Heart left ventricle (tissue), 16 donors: ENCODE data around the gene UNC45A. TPM values are rescaled to one million over a fixed set of nuclear protein-coding genes. Genes with fewer than 3 reads are reported as not detected.

Experiments
- ATAC-seq, 4 donors: fragments of 200-7000 bp; cut with Tn5 transposase; one replicate each; pipeline ENCODE4 v1.9.1; 2020 to 2022; ENCODE audit warnings: moderate library complexity in 4 of 4, mild to moderate bottlenecking in 3 of 4, moderate number of reproducible peaks in 1 of 4
- DNase-seq, 5 donors: peaks; one replicate each; pipeline ENCODE4 v3.0.0-alpha.2; 2020
- H3K27ac ChIP-seq, 12 donors: fragments of 200-600 bp; sonication (generic) in 4 of 12; one replicate each; pipeline versions ENCODE4 v1.5.0 to v1.8.0; 2016 to 2022; ENCODE audit warnings: mild to moderate bottlenecking in 2 of 12
- H3K27me3 ChIP-seq, 9 donors: fragments of 200-600 bp; sonication (generic) in 2 of 9; one replicate each; pipeline versions ENCODE4 v1.5.1 to v1.8.0; 2016 to 2022; ENCODE audit warnings: mild to moderate bottlenecking in 3 of 9
- H3K36me3 ChIP-seq, 9 donors: fragments of 200-600 bp; sonication (generic) in 2 of 9; one replicate each; pipeline versions ENCODE4 v1.5.0 to v1.8.0; 2018 to 2022; ENCODE audit warnings: mild to moderate bottlenecking in 2 of 9
- H3K4me1 ChIP-seq, 12 donors: fragments of 200-600 bp; sonication (generic) in 4 of 12; one replicate each; pipeline versions ENCODE4 v1.5.0 to v1.8.0; 2016 to 2022; ENCODE audit warnings: mild to moderate bottlenecking in 3 of 12
- H3K4me3 ChIP-seq, 12 donors: fragments of 200-600 bp; sonication (generic) in 4 of 12; one replicate each; pipeline versions ENCODE4 v1.5.0 to v1.8.0; 2017 to 2022; ENCODE audit warnings: mild to moderate bottlenecking in 9 of 12, moderate library complexity in 4 of 12
- H3K9me3 ChIP-seq, 12 donors: fragments of 200-600 bp; sonication (generic) in 4 of 12; one replicate each; pipeline versions ENCODE4 v1.5.0 to v1.8.0; 2016 to 2022; ENCODE audit warnings: mild to moderate bottlenecking in 1 of 12
- POLR2A ChIP-seq, 2 donors: fragments of 450-650 bp; IDR thresholded peaks; one replicate each; pipeline ENCODE4 v1.6.1; 2017; ENCODE audit warnings: antibody characterized with exemption in 2 of 2, mild to moderate bottlenecking in 2 of 2, moderate library complexity in 2 of 2
- WGBS, 4 donors: extraction: QIAGEN DNeasy Blood & Tissue Kit in 2 of 4; methylation state at CpG; one replicate each; pipeline versions ENCODE4 v1.1.5 to v1.1.7; 2013 to 2018; 5-methylcytosine and 5-hydroxymethylcytosine counted together
- intact Hi-C, 10 donors: fragments of 100-400 bp; cut with DNase I; formaldehyde crosslinking; loops; one replicate each; pipeline versions ENCODE4 v1.11.1 to v1.14.2; 2022
- polyA plus RNA-seq, 2 donors: library from polyadenylated mRNA; stranded (reverse); fragments of 200-250 nt; gene quantifications; one replicate each; pipeline ENCODE4 v1.2.3, GENCODE V29; 2013
- total RNA-seq, 9 donors: library from RNA; depleted of rRNA in 2 of 9; stranded (reverse); fragments of >200 nt in 2 of 9; fragmentation: NEBNext Ultra II Directional in 3 of 9; extraction: Animal tissue kit (Norgen Biotek cat#: 25700) in 3 of 9; gene quantifications; one replicate each; pipeline versions ENCODE4 v1.1.0 to v1.2.4, GENCODE V29; 2016 to 2023
- TF ChIP-seq, protein P1 (sequence below), 12 donors: fragments of 200-600 bp; sonication (generic) in 4 of 12; IDR thresholded peaks; one replicate each; pipeline versions ENCODE4 v1.5.0 to v1.8.0; 2018 to 2022; ENCODE audit warnings: antibody characterized with exemption in 12 of 12, mild to moderate bottlenecking in 5 of 12
- donor health status: ischemic (EF 13 %, LVEDD 7.1; RV severe dilation, severe dysfunction).
- donor health status: healthy with polysubstance abuse.
- donor health status: DM: no; HTN: yes; CAD: no.
- donor health status: DM: no; HTN: no; CAD: no.
- donor health status: ischemic (EF 25% LVEDD 6.9; RV normal size, moderate dysfunction).
- donor health status: ischemic (EF 25% LVEDD 5.7; RV mildly dilated, moderate dysfunction).
- donor health status: healthy.
- donor health status: DM: yes; HTN: yes; CAD: no.
- donor health status: ischemic (EF 35%, LVEDD 5.7; RV mildly dilated, moderate dysfunction).
- donor health status: nonischemic (EF 11% LVEDD 7.7; RV severe dilation, severe dysfunction).
- donor health status: DM: yes; HTN: yes; CAD: no.
- donor health status: PGD.
- donor health status: ischemic (EF 29% LVEDD 5.4; RV normal size, mild dysfunction).
- donor health status: nonischemic (EF 23%, LVEDD 6.1; RV moderate dilation, normal function).

UNC45A gene
- total and polyA plus RNA-seq, 11 donors: 12.0 to 34.0 (median 21.9) TPM

DNA sequence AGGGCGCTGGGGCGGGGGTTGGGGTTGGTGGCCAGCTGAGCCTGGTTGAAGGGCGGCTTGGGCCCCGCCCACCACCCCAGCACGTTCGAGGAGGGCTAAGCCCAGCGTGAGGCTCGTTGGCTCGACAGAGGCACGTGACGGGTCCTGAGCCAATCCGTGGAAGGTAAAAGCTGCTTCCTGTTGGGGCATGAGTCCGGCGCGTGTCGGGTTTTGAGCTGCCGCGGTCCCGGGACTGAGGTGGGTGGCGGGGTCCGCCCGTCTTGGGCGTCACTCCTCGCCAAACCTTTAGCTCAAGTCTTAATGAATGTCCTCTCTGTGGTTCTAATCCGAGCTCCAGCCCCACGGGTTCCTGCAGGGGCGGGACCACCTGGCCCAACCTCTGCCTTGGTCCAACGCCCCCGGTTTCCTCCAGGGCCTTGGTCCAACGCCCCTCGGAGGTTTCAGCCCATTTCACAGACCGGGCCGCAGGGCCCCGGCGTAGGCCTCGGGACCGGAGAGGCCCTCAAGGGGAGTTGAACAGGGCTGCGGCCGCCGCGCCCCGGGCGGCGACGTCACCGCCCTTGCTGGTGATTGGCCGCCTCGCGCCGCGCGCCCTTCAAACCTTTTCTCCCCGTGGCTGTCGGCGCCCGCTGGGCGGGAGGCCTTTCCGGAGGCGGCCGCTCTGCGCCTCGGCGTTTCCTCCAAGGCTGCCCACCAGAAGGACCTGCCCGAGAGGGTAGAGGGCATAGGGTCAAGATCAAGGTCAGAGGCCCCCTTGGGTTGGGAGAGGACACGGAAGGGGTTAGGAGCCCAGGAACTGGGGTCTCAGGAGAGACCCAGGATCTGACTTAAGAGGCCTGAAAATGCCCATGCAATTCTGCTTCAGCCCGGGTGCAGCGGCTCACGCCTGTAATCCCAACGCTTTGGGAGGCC is 19.9 kb downstream of the UNC45A start, which contains the start of gene RCCD1:
Gene RCCD1, plus strand, starts transcription at position 173 of the 912 bp plus-strand sequence. CDS start 1,851 bp downstream, outside the sequence.
- ATAC-seq: peak; percentile 93 to 97 (median 94)
- WGBS, 4 donors: 2 to 10% (median 3%) methylated on average over 26 to 69 of the region's 69 CpGs

DNA sequence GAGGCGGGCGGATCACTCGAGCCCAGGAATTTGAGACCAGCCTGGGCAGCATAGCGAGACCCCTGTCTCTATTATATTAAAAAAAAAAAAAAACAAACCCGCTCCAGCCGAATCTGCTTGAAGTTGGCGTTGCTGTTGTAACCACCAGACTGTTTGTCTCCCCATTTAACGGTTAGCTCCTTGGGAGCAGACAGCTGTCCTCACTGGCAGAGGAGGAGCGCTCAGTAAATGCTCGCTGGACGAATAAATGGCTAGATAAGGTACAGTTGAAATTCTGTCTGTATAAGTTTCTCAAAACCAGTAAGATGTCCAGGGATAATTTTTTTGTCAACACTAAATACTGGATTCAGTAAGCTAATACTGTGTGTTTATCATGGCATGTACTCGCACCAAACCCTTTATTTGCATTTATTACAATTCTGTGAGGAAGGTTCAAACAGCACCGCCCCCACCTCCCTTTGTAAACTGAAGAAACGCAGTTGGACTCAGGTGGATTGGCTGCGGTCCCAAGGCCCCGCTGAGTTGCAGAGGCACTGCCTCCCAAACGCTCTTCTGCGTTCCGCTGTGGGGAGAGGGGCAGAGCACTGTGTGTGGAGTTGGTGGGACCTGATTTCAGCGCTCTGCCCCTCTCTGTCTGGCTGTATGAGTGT is 20.7 kb downstream of the UNC45A start:
- H3K9me3 ChIP-seq: no peaks in the 10 kb centered on the region
- TF ChIP-seq, protein P1, sequence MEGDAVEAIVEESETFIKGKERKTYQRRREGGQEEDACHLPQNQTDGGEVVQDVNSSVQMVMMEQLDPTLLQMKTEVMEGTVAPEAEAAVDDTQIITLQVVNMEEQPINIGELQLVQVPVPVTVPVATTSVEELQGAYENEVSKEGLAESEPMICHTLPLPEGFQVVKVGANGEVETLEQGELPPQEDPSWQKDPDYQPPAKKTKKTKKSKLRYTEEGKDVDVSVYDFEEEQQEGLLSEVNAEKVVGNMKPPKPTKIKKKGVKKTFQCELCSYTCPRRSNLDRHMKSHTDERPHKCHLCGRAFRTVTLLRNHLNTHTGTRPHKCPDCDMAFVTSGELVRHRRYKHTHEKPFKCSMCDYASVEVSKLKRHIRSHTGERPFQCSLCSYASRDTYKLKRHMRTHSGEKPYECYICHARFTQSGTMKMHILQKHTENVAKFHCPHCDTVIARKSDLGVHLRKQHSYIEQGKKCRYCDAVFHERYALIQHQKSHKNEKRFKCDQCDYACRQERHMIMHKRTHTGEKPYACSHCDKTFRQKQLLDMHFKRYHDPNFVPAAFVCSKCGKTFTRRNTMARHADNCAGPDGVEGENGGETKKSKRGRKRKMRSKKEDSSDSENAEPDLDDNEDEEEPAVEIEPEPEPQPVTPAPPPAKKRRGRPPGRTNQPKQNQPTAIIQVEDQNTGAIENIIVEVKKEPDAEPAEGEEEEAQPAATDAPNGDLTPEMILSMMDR (IDR thresholded peaks at IDR 0.05): no peak
- no peak for TF ChIP-seq POLR2A (IDR thresholded peaks at IDR 0.05)
- no peak for ATAC-seq
- H3K4me1 ChIP-seq: peaks cover 0 to 51% (median 29%) of the 10 kb centered on the region in 12 donors
- no peak for DNase-seq
- 73 to 84% (median 78%) methylated on average over 19 to 20 of the region's 20 CpGs for WGBS, 4 donors
- peak overlapping the region in 9 of 12 donors; percentile 38 to 96 (median 94) for H3K4me3 ChIP-seq
- peaks cover 0 to 43% (median 33%) of the 10 kb centered on the region in 9 donors for H3K36me3 ChIP-seq
- no peaks in the 10 kb centered on the region for H3K27me3 ChIP-seq
- intact Hi-C loops: loop anchor here (1.0 to 10.0 kb wide), 13 partner anchors 37 to 317 kb away; partner anchors contain the start of genes PRC1 (in 2 of the 10) and VPS33B (in 1 of the 10)
- H3K27ac ChIP-seq: peak overlapping the region in 2 of 12 donors; percentile 81 to 88

More for the DNA sequence above, 19.9 kb downstream of the UNC45A start, which contains the start of gene RCCD1:
- H3K4me1 ChIP-seq: peaks cover 0 to 44% (median 24%) of the 10 kb centered on the region in 12 donors
- peak in 1 of 2 donors; percentile 59 for TF ChIP-seq POLR2A (IDR thresholded peaks at IDR 0.05)
- TF ChIP-seq, protein P1 (IDR thresholded peaks at IDR 0.05): no peak
- peak within 1 kb of the TSS; percentile 78 to 93 (median 88) for H3K27ac ChIP-seq
- no peaks in the 10 kb centered on the region for H3K27me3 ChIP-seq
- intact Hi-C loops: loop anchor here (2.0 to 10.0 kb wide), 10 partner anchors 37 to 317 kb away; partner anchors contain the start of genes PRC1 (in 2 of the 10) and VPS33B (in 1 of the 10)
- DNase-seq: peak; percentile 94 to 97 (median 97)
- H3K4me3 ChIP-seq: peak within 1 kb of the TSS; percentile 38 to 96 (median 79)
- no peaks in the 10 kb centered on the region for H3K9me3 ChIP-seq
- peaks cover 0 to 43% (median 38%) of the 10 kb centered on the region in 9 donors for H3K36me3 ChIP-seq

DNA sequence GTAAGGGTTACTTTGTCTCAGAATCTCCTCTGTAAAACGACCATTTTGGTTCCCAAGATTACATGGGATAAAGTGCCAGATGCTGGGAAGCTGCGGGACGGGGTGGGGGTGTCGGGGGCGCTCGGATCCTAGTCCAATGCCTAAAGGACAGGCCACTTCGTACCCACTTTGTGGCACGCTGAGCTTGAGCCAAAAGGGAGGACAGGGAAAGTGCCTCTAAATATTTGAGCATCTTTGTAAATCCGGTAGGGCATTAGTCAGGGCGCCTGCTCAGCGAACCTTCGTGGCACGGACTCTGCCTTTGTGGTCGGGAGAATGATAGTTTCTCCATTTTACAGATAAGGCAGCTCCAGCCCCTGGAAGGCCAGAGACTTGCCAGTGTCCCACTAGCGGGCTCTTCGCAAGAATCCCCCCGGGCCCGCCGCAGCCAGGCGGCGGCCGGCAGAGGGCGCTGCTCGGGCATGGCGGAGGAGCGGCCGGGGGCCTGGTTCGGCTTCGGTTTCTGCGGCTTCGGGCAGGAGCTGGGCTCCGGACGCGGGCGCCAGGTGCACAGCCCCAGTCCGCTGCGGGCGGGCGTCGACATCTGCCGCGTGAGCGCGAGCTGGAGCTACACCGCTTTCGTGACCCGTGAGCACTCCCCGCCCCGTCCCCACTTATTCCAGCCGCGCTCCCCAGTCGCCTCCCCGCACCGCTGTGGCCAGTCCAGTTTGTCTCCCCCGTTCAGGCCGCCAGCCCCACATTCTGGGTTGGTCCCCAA is 21.4 kb downstream of the UNC45A start:
- peak; percentile 70 to 88 (median 78) for DNase-seq
- no peak for TF ChIP-seq POLR2A (IDR thresholded peaks at IDR 0.05)
- TF ChIP-seq, protein P1 (IDR thresholded peaks at IDR 0.05): peak; percentile 90 to 98 (median 94)
- H3K9me3 ChIP-seq: no peaks in the 10 kb centered on the region
- peaks cover 0 to 54% (median 29%) of the 10 kb centered on the region in 12 donors for H3K4me1 ChIP-seq
- H3K4me3 ChIP-seq: peak overlapping the region; percentile 40 to 96 (median 70)
- 6 to 33% (median 8%) methylated on average over 9 to 56 of the region's 56 CpGs for WGBS, 4 donors
- ATAC-seq: peak in 2 of 4 donors; percentile 25 to 43
- no peaks in the 10 kb centered on the region for H3K27me3 ChIP-seq
- intact Hi-C loops: loop anchor here (1.0 to 10.0 kb wide), 13 partner anchors 36 to 316 kb away; partner anchors contain the start of genes PRC1 (in 2 of the 10) and VPS33B (in 1 of the 10)
- peaks cover 0 to 43% (median 35%) of the 10 kb centered on the region in 9 donors for H3K36me3 ChIP-seq
- H3K27ac ChIP-seq: peak overlapping the region in 8 of 12 donors; percentile 1 to 85 (median 66)
